ENCODE measurements around the gene RAB11FIP4. TPM values are rescaled to one million over a fixed set of nuclear protein-coding genes. Genes with fewer than 3 reads are reported as not detected.

Gene RAB11FIP4
- total RNA-seq, 4 donors from 2014 or later: 0.47 to 14.1 (median 1.9) TPM

GRCh38 chr17:31499771-31500554 lies 108.5 kb downstream of the RAB11FIP4 start:
- peaks cover 10% of the 10 kb centered on the region for H3K27me3 ChIP-seq
- H3K4me3 ChIP-seq: no peak overlapping the region
- WGBS, 2 donors (ENCODE audit: low coverage in 1 of 2): 57 to 100% methylated on average over 1 to 2 of the region's 11 CpGs
- H3K36me3 ChIP-seq: no peaks in the 10 kb centered on the region
- peak; percentile 48 for ATAC-seq
- H3K9me3 ChIP-seq: no peaks in the 10 kb centered on the region
- peaks cover 0 to 12% (median 0%) of the 10 kb centered on the region in 3 donors for H3K4me1 ChIP-seq
- TF ChIP-seq POLR2AphosphoS5 (IDR thresholded peaks at IDR 0.05) (no peak), POLR2A (IDR thresholded peaks at IDR 0.05) (no peak), EP300 (IDR thresholded peaks at IDR 0.05) (no peak), CTCF (IDR thresholded peaks at IDR 0.05) (no peak)
- H3K27ac ChIP-seq: no peak overlapping the region

GRCh38 chr17:31506517-31506916 lies 115.0 kb downstream of the RAB11FIP4 start:
- peaks cover under 1% of the 10 kb centered on the region for H3K27me3 ChIP-seq
- peaks cover 0 to 14% (median 0%) of the 10 kb centered on the region in 3 donors for H3K4me1 ChIP-seq
- H3K9me3 ChIP-seq: no peaks in the 10 kb centered on the region
- H3K36me3 ChIP-seq: no peaks in the 10 kb centered on the region
- ATAC-seq: no peak
- 94 to 100% methylated on average over 1 of the region's 1 CpG for WGBS, 2 donors (ENCODE audit: low coverage in 1 of 2)
- no peak overlapping the region for H3K27ac ChIP-seq
- no peak overlapping the region for H3K4me3 ChIP-seq
- TF ChIP-seq POLR2A (IDR thresholded peaks at IDR 0.05): no peak
- no peak for TF ChIP-seq POLR2AphosphoS5 (IDR thresholded peaks at IDR 0.05)
- TF ChIP-seq CTCF (IDR thresholded peaks at IDR 0.05): no peak
- no peak for TF ChIP-seq EP300 (IDR thresholded peaks at IDR 0.05)

- 39 to 79% methylated on average over 4 to 6 of the region's 13 CpGs for WGBS, 2 donors (ENCODE audit: low coverage in 1 of 2)
- Histone ChIP-seq H3K27me3 (peaks cover 7% of the 10 kb centered on the region), H3K27ac (no peak overlapping the region), H3K36me3 (no peaks in the 10 kb centered on the region), H3K9me3 (no peaks in the 10 kb centered on the region), H3K4me1 (peaks cover 0 to 14% (median 0%) of the 10 kb centered on the region in 3 donors), H3K4me3 (no peak overlapping the region)
- TF ChIP-seq POLR2AphosphoS5 (IDR thresholded peaks at IDR 0.05) (no peak), EP300 (IDR thresholded peaks at IDR 0.05) (no peak), CTCF (IDR thresholded peaks at IDR 0.05) (no peak), POLR2A (IDR thresholded peaks at IDR 0.05) (no peak)
- ATAC-seq: no peak
These were observed 117.0 kb downstream of the RAB11FIP4 start for GRCh38 chr17:31508288-31509094.

GRCh38 chr17:31509095-31509804 lies 117.8 kb downstream of the RAB11FIP4 start:
- Histone ChIP-seq H3K4me1 (peaks cover 0 to 14% (median 0%) of the 10 kb centered on the region in 3 donors), H3K36me3 (no peaks in the 10 kb centered on the region), H3K4me3 (no peak overlapping the region), H3K27me3 (peaks cover 7% of the 10 kb centered on the region), H3K9me3 (no peaks in the 10 kb centered on the region), H3K27ac (no peak overlapping the region)
- no peak for ATAC-seq
- WGBS, 2 donors (ENCODE audit: low coverage in 1 of 2): 60% methylated on average over 1 of the region's 13 CpGs; no CpG with 5 or more reads in 1 of the 2 donors
- TF ChIP-seq EP300 (IDR thresholded peaks at IDR 0.05) (no peak), CTCF (IDR thresholded peaks at IDR 0.05) (no peak), POLR2AphosphoS5 (IDR thresholded peaks at IDR 0.05) (no peak), POLR2A (IDR thresholded peaks at IDR 0.05) (no peak)

All from gastroesophageal sphincter (tissue), 4 donors.